ENCODE data around the gene SCIN.
A peak's percentile ranks its signal among the peaks of the same experiment; 100 is the strongest.

DNA sequence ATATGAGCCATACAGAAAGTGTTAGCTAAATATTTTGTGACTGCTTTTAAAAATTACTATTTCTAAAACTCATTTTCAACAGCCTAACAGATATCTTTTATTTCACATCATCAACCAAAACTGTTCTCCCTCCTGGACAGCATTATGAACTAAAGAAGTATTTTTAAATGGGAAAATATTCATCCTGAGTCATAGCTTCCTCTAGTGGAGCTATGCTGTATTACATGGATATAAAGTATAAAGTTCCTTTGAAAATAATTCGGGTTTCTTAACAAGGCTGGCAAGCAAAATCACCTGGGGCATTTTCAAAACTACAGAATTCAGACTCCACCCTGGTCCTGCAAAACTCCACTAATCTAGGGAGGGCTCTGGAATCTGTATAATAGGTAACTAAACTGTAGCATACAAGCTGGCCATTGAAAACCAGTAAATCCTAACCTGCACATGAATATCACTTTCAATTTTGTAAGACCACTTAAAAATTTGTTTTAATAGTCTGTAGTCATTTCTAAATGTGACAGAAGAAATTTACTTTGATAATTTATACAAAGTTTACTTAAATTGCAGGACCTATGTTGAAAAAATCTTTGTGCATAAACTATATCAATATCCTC lies 53.5 kb downstream of the SCIN start:
- TF ChIP-seq, protein P1, sequence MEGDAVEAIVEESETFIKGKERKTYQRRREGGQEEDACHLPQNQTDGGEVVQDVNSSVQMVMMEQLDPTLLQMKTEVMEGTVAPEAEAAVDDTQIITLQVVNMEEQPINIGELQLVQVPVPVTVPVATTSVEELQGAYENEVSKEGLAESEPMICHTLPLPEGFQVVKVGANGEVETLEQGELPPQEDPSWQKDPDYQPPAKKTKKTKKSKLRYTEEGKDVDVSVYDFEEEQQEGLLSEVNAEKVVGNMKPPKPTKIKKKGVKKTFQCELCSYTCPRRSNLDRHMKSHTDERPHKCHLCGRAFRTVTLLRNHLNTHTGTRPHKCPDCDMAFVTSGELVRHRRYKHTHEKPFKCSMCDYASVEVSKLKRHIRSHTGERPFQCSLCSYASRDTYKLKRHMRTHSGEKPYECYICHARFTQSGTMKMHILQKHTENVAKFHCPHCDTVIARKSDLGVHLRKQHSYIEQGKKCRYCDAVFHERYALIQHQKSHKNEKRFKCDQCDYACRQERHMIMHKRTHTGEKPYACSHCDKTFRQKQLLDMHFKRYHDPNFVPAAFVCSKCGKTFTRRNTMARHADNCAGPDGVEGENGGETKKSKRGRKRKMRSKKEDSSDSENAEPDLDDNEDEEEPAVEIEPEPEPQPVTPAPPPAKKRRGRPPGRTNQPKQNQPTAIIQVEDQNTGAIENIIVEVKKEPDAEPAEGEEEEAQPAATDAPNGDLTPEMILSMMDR (IDR thresholded peaks at IDR 0.05), result peak; percentile 47 to 78 (median 66)
- no peak for TF ChIP-seq POLR2A (IDR thresholded peaks at IDR 0.05)

Data from adrenal gland (tissue), 5 donors.